ENCODE measurements around the gene CDC42BPA.

The CDC42BPA gene

DNA sequence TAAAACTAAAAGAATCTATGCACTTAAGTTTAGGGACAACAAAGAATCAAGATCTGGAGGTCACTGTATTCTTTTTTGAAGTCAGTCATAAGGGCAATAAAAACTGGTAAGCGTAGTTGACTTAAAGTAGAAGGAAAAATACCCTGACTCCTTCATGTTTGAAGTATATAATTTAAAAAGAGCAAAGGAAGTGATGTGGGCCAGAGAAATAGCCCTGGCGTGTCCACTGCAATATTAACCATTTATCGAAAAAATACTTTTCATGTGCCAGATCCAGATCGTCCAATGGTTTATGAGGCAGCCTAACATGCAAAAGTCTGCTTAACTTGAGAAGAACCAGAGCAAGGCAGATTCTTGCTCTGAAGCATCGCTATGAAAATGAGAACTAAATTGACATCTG, 216.2 kb downstream of the CDC42BPA start:
- DNase-seq (ENCODE audit: extremely low spot score): no peak
- CTCF ChIA-PET: no interaction called here
- POLR2A ChIA-PET: no interaction called here
- TF ChIP-seq HDGF (IDR thresholded peaks at IDR 0.05; ENCODE audit: borderline replicate concordance): no peak
- TF ChIP-seq FOXM1 (IDR thresholded peaks at IDR 0.05; ENCODE audit: borderline replicate concordance): no peak
- no peak for TF ChIP-seq ELF4 (IDR thresholded peaks at IDR 0.05)
- TF ChIP-seq, protein P1, sequence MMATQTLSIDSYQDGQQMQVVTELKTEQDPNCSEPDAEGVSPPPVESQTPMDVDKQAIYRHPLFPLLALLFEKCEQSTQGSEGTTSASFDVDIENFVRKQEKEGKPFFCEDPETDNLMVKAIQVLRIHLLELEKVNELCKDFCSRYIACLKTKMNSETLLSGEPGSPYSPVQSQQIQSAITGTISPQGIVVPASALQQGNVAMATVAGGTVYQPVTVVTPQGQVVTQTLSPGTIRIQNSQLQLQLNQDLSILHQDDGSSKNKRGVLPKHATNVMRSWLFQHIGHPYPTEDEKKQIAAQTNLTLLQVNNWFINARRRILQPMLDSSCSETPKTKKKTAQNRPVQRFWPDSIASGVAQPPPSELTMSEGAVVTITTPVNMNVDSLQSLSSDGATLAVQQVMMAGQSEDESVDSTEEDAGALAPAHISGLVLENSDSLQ (IDR thresholded peaks at IDR 0.05): no peak

DNA sequence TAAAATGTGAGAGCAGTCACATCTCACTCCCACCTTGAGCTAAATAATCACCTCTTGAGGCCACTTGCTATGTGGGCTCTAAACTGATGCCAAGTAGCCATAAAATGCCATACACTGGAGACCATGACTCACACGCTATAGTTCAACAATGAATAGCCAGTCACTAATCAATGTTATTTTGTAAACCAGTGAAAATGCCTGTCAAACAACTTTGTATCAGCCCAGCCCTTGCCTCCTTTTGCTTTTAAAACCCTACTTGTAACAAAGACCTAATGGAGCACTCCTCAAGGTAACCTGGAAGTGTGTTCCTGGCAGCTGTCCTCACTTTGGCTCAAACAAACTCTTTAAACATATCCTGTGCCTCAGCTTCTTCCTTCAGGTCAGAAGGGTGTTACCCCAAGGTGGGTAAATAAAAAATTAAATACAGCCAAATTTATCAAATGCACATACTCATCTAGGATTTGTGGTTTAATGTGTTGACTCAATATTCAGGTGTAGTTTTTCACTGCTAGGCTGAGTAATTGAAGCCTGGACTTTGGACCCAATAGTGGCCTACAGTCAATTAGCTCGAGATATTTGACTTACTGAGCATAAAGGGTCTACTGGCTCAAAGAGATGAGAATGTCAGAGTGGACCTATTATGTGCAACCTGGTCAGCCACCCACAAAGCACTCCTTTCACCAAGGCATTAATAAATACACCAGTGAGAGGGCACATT, 223.9 kb downstream of the CDC42BPA start:
- ChIA-PET CTCF (no interaction called here), POLR2A (no interaction called here)
- DNase-seq (ENCODE audit: extremely low spot score): no peak
- TF ChIP-seq ELF4 (IDR thresholded peaks at IDR 0.05) (no peak), HDGF (IDR thresholded peaks at IDR 0.05; ENCODE audit: borderline replicate concordance) (no peak), BHLHE40 (IDR thresholded peaks at IDR 0.05; ENCODE audit: borderline replicate concordance) (no peak), LEF1 (IDR thresholded peaks at IDR 0.05; ENCODE audit: borderline replicate concordance) (no peak), CTBP1 (IDR thresholded peaks at IDR 0.05; ENCODE audit: borderline replicate concordance) (no peak), ZNF384 (IDR thresholded peaks at IDR 0.05) (no peak)
- TF ChIP-seq, protein P1 (IDR thresholded peaks at IDR 0.05): no peak

DNA sequence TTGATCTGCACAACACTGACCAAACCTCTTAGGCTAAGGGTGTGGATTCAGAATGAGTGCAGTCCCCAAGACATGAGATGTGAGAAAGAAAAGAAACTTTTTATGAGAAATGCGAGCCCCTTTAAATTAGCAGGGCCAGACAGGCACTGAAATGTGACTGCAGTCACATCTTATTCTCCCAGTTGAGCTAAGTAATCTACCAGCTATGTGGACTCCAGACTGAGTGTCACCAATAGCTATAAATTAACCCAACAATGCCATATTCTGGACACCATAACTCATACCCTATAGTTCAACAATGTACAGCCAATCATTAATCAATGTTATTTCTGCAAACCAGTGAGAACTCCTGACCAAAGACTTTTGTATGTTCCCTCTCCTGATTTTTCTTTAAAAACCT, 225.0 kb downstream of the CDC42BPA start:
- POLR2A ChIA-PET: no interaction called here
- no peak for TF ChIP-seq FOXA1 (IDR thresholded peaks at IDR 0.05)
- TF ChIP-seq CTBP1 (IDR thresholded peaks at IDR 0.05; ENCODE audit: borderline replicate concordance): no peak
- no peak for TF ChIP-seq TARDBP (IDR thresholded peaks at IDR 0.05)
- no peak for TF ChIP-seq ELF4 (IDR thresholded peaks at IDR 0.05)
- TF ChIP-seq, protein P1 (IDR thresholded peaks at IDR 0.05): peak; percentile 59
- no peak for DNase-seq (ENCODE audit: extremely low spot score)
- CTCF ChIA-PET: no interaction called here

DNA sequence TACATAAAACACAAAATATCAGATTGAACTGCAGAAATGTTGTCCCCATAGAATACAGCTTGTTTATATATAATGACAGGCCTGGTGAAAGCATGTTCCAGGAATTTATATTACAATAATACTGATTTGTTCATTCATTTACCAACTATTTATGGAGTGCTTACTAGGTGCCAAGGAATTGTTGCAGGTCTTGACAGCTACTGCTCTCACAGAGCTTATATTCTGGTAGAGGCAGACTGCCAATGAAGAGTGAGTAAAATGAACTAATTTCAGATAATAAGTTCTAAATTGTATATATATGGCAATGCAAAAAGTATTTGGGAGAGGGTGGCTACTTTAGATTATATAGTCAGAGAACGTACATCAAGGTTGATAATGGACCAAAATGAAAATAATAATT, 226.2 kb downstream of the CDC42BPA start:
- TF ChIP-seq FOXM1 (IDR thresholded peaks at IDR 0.05; ENCODE audit: borderline replicate concordance): no peak
- TF ChIP-seq SP1 (IDR thresholded peaks at IDR 0.05): no peak
- no peak for TF ChIP-seq TARDBP (IDR thresholded peaks at IDR 0.05)
- TF ChIP-seq, protein P1 (IDR thresholded peaks at IDR 0.05): no peak
- TF ChIP-seq ARNT (IDR thresholded peaks at IDR 0.05): no peak
- no peak for TF ChIP-seq SUZ12 (IDR thresholded peaks at IDR 0.05)
- no peak for TF ChIP-seq CTBP1 (IDR thresholded peaks at IDR 0.05; ENCODE audit: borderline replicate concordance)
- TF ChIP-seq BHLHE40 (IDR thresholded peaks at IDR 0.05; ENCODE audit: borderline replicate concordance): no peak
- no peak for TF ChIP-seq FOXK2 (IDR thresholded peaks at IDR 0.05)
- no peak for TF ChIP-seq FOXA1 (IDR thresholded peaks at IDR 0.05)
- TF ChIP-seq HDGF (IDR thresholded peaks at IDR 0.05; ENCODE audit: borderline replicate concordance): no peak
- TF ChIP-seq ELF4 (IDR thresholded peaks at IDR 0.05): no peak
- TF ChIP-seq ZNF384 (IDR thresholded peaks at IDR 0.05): no peak
- no peak for TF ChIP-seq LEF1 (IDR thresholded peaks at IDR 0.05; ENCODE audit: borderline replicate concordance)
- no peak for TF ChIP-seq L3MBTL2 (conservative IDR thresholded peaks at IDR 0.05)
- TF ChIP-seq NFRKB (IDR thresholded peaks at IDR 0.05): no peak
- CTCF ChIA-PET: no interaction called here
- no peak for DNase-seq (ENCODE audit: extremely low spot score)
- POLR2A ChIA-PET: no interaction called here

DNA sequence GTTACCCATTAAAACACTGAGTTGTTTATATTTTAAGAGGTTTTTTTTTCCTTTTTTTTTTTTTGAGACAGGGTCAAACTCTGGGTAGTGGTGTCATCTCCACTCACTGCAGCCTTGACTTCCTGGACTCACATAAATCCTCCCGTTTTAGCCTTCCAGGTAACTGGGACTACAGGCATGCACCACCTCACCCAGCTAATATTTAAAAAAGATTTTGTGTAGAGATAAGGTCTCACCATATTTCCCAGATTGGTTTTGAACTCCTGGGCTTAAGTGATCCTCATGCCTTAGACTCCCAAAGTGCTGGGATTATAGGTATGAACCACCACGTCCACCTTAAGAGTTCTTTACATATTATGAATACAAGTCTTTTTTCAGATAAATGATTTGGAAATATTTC, 231.7 kb downstream of the CDC42BPA start:
- POLR2A ChIA-PET: no interaction called here
- no peak for DNase-seq (ENCODE audit: extremely low spot score)
- TF ChIP-seq ELF4 (IDR thresholded peaks at IDR 0.05) (no peak), TARDBP (IDR thresholded peaks at IDR 0.05) (no peak), LEF1 (IDR thresholded peaks at IDR 0.05; ENCODE audit: borderline replicate concordance) (no peak), FOXM1 (IDR thresholded peaks at IDR 0.05; ENCODE audit: borderline replicate concordance) (no peak), L3MBTL2 (conservative IDR thresholded peaks at IDR 0.05) (no peak), NFRKB (IDR thresholded peaks at IDR 0.05) (no peak)
- TF ChIP-seq, protein P1 (IDR thresholded peaks at IDR 0.05): no peak
- CTCF ChIA-PET: no interaction called here
